CD8-positive, alpha-beta memory T cell (primary cell): ENCODE measurements around the gene CMSS1. TPM values are rescaled to one million over a fixed set of nuclear protein-coding genes. Genes with fewer than 3 reads are reported as not detected.

Experiments used
- CTCF ChIA-PET: fragments of 350-600 bp; sonication (Branson Sonifier 250); formaldehyde crosslinking; loops from one replicate; lab custom pipeline; 2021; ENCODE audit warnings: antibody characterized with exemption; lab: Charles Lee
- POLR2A ChIA-PET: fragments of 350-600 bp; sonication (Branson Sonifier 250); formaldehyde crosslinking; loops from one replicate; lab custom pipeline; 2021; ENCODE audit warnings: antibody characterized with exemption; lab: Charles Lee
- DNase-seq, 5 donors: peaks; one replicate each; pipeline versions ENCODE4 v3.0.0 to v3.0.0-alpha.2; 2020 to 2022; ENCODE audit warnings: mixed read lengths in 1 of 5
- H3K27ac ChIP-seq: one replicate; pipeline ENCODE4 v1.7.0; 2013; ENCODE audit warnings: low read depth, mild to moderate bottlenecking, low read length, moderate library complexity
- H3K27me3 ChIP-seq: 2 replicates; pipeline ENCODE4 v1.7.0; 2013; ENCODE audit warnings: low read length, mild to moderate bottlenecking; ENCODE audit not compliant: insufficient read depth, poor library complexity, severe bottlenecking
- H3K36me3 ChIP-seq: 2 replicates; pipeline ENCODE4 v1.7.0; 2013; ENCODE audit warnings: mild to moderate bottlenecking, low read length, moderate library complexity; ENCODE audit not compliant: insufficient read depth
- H3K4me1 ChIP-seq: 2 replicates; pipeline ENCODE4 v1.7.0; 2013; ENCODE audit warnings: mild to moderate bottlenecking, low read length, moderate library complexity; ENCODE audit not compliant: insufficient read depth
- H3K4me3 ChIP-seq: 2 replicates; pipeline ENCODE4 v1.7.0; 2013; ENCODE audit warnings: mild to moderate bottlenecking, low read length
- H3K9me3 ChIP-seq: 2 replicates; pipeline ENCODE4 v1.7.0; 2013; ENCODE audit warnings: mild to moderate bottlenecking, low read length
- H3K27ac Mint-ChIP-seq, 8 donors: one replicate each; pipeline ENCODE4 v1.8.0; 2020 to 2021; ENCODE audit warnings: mixed read lengths in 8 of 8, mild to moderate bottlenecking in 6 of 8, inconsistent platforms in 3 of 8, moderate library complexity in 3 of 8
- H3K27me3 Mint-ChIP-seq, 2 donors: one replicate each; pipeline ENCODE4 v1.8.0; 2020 to 2021; ENCODE audit warnings: mixed read lengths in 2 of 2, mild to moderate bottlenecking in 1 of 2, moderate library complexity in 1 of 2
- H3K36me3 Mint-ChIP-seq, 3 donors: one replicate each; pipeline ENCODE4 v1.8.0; 2020 to 2021; ENCODE audit warnings: mixed read lengths in 3 of 3, inconsistent platforms in 1 of 3, mild to moderate bottlenecking in 1 of 3
- H3K4me1 Mint-ChIP-seq, 3 donors: one replicate each; pipeline ENCODE4 v1.8.0; 2020 to 2021; ENCODE audit warnings: mixed read lengths in 3 of 3, inconsistent platforms in 1 of 3, mild to moderate bottlenecking in 1 of 3
- H3K4me3 Mint-ChIP-seq, 7 donors: one replicate each; pipeline ENCODE4 v1.8.0; 2020 to 2021; ENCODE audit warnings: mixed read lengths in 7 of 7, mild to moderate bottlenecking in 6 of 7, moderate library complexity in 4 of 7, inconsistent platforms in 2 of 7
- H3K9me3 Mint-ChIP-seq, 5 donors: one replicate each; pipeline ENCODE4 v1.8.0; 2020 to 2022; ENCODE audit warnings: mixed read lengths in 5 of 5, mild to moderate bottlenecking in 3 of 5, moderate library complexity in 2 of 5, inconsistent platforms in 1 of 5
- polyA plus RNA-seq: library from polyadenylated mRNA; unstranded; fragments of 300-500 nt; fragmentation: Illumina TruSeq; gene quantifications from one replicate; pipeline ENCODE4 v1.2.3, GENCODE V29; 2021
- total RNA-seq, 2 experiments: library from RNA; stranded (reverse); gene quantifications; one replicate each; pipeline ENCODE4 v1.2.3, GENCODE V29; 2021

CMSS1 gene
- total and polyA plus RNA-seq, 3 experiments from 2014 or later = 16.8 to 143 (median 140) TPM

DNA sequence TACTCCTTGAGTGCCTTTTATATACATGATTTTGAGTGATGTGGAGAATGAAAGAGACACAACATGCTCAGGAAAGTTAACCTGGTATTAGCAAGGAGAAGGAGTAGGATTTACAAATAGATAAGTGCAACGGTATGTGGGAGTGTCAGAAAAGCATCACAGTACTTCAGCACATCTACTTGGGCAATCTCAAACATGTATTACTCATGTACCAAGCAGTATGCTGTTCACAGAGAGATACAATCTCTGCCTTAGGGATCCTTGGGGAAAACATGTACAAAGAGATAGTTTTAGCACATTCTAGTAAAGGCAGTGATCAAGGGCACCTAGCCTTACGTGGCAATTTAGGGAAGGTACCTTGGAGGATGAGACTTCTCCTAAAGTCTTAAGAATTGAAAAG, 150.1 kb downstream of the CMSS1 start:
- Mint-ChIP-seq H3K27me3 (no peaks in the 10 kb centered on the region), H3K27ac (no peak overlapping the region), H3K4me1 (peaks cover 8 to 23% (median 10%) of the 10 kb centered on the region in 3 donors), H3K9me3 (no peaks in the 10 kb centered on the region), H3K4me3 (no peak overlapping the region), H3K36me3 (peaks cover 0 to 5% (median 1%) of the 10 kb centered on the region in 3 donors)
- H3K27ac ChIP-seq = no peak overlapping the region
- ChIA-PET POLR2A (no interaction called here), CTCF (no interaction called here)
- H3K27me3 ChIP-seq = no peaks in the 10 kb centered on the region
- H3K4me1 ChIP-seq = no peaks in the 10 kb centered on the region
- no peaks in the 10 kb centered on the region for H3K9me3 ChIP-seq
- no peak for DNase-seq
- H3K4me3 ChIP-seq = no peak overlapping the region
- H3K36me3 ChIP-seq = no peaks in the 10 kb centered on the region

DNA sequence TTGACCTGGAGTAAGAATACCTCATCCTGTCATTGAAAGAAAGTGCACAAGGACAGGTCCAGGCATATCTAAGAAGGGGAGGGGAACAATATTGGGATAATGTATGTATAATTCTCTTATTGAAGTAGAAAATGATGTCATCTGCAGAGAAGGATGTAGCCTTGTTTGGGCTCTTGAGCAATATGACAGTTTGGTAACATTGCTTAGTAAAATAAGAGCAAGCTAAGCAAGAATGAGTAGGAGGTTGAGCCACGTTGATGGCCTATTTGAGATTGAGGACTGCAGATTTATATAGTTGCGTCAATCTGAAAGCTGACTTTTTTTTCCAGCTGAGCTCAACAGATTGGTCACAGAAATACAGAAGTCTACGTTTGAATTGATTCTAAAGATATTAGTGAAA, 151.5 kb downstream of the CMSS1 start:
- Histone ChIP-seq H3K27me3 (no peaks in the 10 kb centered on the region), H3K4me1 (no peaks in the 10 kb centered on the region), H3K4me3 (no peak overlapping the region), H3K27ac (no peak overlapping the region), H3K36me3 (no peaks in the 10 kb centered on the region), H3K9me3 (no peaks in the 10 kb centered on the region)
- ChIA-PET POLR2A (no interaction called here), CTCF (no interaction called here)
- Mint-ChIP-seq H3K27ac (peak overlapping the region in 1 of 8 donors; percentile 43), H3K36me3 (peaks cover 0 to 2% (median 0%) of the 10 kb centered on the region in 3 donors), H3K9me3 (no peaks in the 10 kb centered on the region), H3K4me3 (no peak overlapping the region), H3K4me1 (peaks cover 8 to 23% (median 10%) of the 10 kb centered on the region in 3 donors), H3K27me3 (no peaks in the 10 kb centered on the region)
- no peak for DNase-seq

DNA sequence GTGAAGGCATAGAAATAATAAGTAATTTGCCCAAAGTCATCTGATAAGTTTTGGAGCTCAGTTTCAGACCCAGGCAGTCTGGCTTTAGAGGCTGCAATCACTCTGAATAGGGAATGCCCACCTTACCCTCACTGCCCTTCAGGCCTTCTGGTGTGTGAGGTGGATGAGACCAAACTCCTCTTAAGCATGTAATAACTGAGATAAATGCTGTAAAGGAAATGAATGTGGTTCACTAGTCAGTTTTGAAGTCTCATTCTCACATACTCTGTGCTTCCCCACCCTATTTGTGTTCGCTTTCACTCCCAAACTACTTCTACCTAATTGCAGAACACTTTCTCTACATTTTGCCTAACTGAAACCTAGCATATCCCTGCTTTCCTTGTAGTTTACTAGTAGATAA, 152.5 kb downstream of the CMSS1 start:
- H3K4me1 Mint-ChIP-seq = peaks cover 8 to 23% (median 10%) of the 10 kb centered on the region in 3 donors
- H3K27ac Mint-ChIP-seq = no peak overlapping the region
- Histone ChIP-seq H3K9me3 (no peaks in the 10 kb centered on the region), H3K4me3 (no peak overlapping the region), H3K4me1 (no peaks in the 10 kb centered on the region), H3K36me3 (no peaks in the 10 kb centered on the region), H3K27ac (no peak overlapping the region), H3K27me3 (no peaks in the 10 kb centered on the region)
- ChIA-PET POLR2A (no interaction called here), CTCF (no interaction called here)
- peaks cover 0 to 2% (median 0%) of the 10 kb centered on the region in 3 donors for H3K36me3 Mint-ChIP-seq
- no peaks in the 10 kb centered on the region for H3K9me3 Mint-ChIP-seq
- H3K4me3 Mint-ChIP-seq = no peak overlapping the region
- no peaks in the 10 kb centered on the region for H3K27me3 Mint-ChIP-seq
- no peak for DNase-seq

DNA sequence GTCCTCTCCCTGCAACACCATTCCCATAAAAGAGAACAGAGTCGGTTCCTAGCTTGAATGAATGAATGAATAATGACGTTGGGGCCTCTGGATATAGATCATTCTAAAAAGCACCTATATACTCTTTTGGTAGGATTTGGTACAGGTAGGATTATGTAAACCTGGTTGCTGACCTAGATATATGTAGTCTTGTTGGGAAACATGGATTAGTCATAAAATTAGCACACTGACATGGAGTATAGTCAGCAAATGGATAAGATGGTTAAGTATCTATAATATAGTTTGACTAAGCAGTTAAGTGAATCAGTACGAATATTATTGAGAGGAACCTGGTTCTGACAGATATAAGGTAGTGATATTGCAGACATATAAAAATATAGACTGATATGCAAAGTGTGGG, 154.1 kb downstream of the CMSS1 start:
- Histone ChIP-seq H3K4me3 (no peak overlapping the region), H3K9me3 (no peaks in the 10 kb centered on the region), H3K27ac (no peak overlapping the region), H3K36me3 (no peaks in the 10 kb centered on the region), H3K4me1 (no peaks in the 10 kb centered on the region), H3K27me3 (no peaks in the 10 kb centered on the region)
- no peak overlapping the region for H3K27ac Mint-ChIP-seq
- H3K27me3 Mint-ChIP-seq = no peaks in the 10 kb centered on the region
- no peak overlapping the region for H3K4me3 Mint-ChIP-seq
- DNase-seq = no peak
- H3K36me3 Mint-ChIP-seq = peaks cover 0 to 2% (median 2%) of the 10 kb centered on the region in 3 donors
- CTCF ChIA-PET = no interaction called here
- H3K9me3 Mint-ChIP-seq = no peaks in the 10 kb centered on the region
- H3K4me1 Mint-ChIP-seq = peaks cover 8 to 23% (median 10%) of the 10 kb centered on the region in 3 donors
- POLR2A ChIA-PET = no interaction called here

DNA sequence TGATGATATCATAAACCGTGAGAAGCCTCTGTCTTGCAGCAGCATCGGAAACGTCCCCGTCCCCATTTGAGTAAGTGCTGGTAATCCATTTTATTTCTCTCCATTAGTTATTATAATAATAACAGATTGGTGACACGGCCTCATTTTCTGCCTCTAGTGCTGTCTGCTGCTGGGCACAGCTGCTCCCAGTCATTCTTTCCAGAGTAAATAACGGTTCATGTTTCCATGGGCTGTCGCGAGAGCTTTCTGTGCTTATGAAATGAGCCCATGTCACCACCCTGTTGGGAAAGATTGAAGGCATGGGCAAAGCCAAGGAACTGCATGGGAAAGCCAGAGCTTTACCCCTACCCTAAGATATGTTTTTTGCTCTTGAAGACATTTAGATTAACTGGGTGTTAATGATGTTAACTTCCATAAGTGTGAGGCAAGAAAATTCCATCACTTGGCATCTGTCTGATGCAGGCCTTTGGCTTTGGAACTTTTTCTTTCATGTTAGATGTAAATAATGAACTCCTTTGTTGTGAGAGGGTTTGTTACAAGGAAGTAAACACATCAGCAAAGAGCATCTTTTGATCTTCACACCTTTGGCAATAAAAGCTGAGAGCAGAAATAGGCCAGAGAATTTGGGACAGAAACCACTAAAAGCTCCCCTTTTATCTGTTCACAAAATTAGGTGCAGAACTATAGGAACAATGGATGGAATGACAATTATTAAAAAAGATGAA, 154.9 kb downstream of the CMSS1 start:
- ChIA-PET CTCF (no interaction called here), POLR2A (no interaction called here)
- H3K27me3 ChIP-seq = no peaks in the 10 kb centered on the region
- no peaks in the 10 kb centered on the region for H3K9me3 Mint-ChIP-seq
- peaks cover 0 to 8% (median 2%) of the 10 kb centered on the region in 3 donors for H3K36me3 Mint-ChIP-seq
- DNase-seq = no peak
- H3K27ac Mint-ChIP-seq = peak overlapping the region in 1 of 8 donors; percentile 18
- no peaks in the 10 kb centered on the region for H3K27me3 Mint-ChIP-seq
- no peaks in the 10 kb centered on the region for H3K4me1 ChIP-seq
- no peak overlapping the region for H3K4me3 ChIP-seq
- no peaks in the 10 kb centered on the region for H3K9me3 ChIP-seq
- H3K36me3 ChIP-seq = no peaks in the 10 kb centered on the region
- H3K4me3 Mint-ChIP-seq = no peak overlapping the region
- peaks cover 8 to 23% (median 10%) of the 10 kb centered on the region in 3 donors for H3K4me1 Mint-ChIP-seq
- no peak overlapping the region for H3K27ac ChIP-seq

DNA sequence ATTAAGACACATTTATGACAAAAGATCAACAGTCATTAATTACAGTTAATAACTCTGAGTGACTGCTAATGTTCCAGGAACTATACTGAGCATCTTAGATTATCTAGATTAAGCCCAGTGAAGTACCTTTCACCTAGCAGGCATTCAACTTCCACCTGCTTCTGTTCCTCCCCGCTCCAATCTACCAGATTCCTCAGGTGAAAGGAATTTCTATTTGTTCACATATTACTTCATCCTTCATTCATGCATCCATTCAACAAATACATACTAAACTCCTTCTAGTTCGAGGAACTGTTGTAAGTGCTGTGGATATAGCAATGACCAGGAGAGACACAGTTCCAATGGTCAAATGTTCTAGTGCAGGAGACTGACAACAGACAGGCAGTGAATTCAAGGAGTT, 157.3 kb downstream of the CMSS1 start:
- H3K36me3 Mint-ChIP-seq = peaks cover 0 to 8% (median 0%) of the 10 kb centered on the region in 3 donors
- Histone ChIP-seq H3K9me3 (no peaks in the 10 kb centered on the region), H3K27me3 (no peaks in the 10 kb centered on the region), H3K4me1 (no peaks in the 10 kb centered on the region), H3K36me3 (no peaks in the 10 kb centered on the region), H3K27ac (no peak overlapping the region), H3K4me3 (no peak overlapping the region)
- ChIA-PET POLR2A (no interaction called here), CTCF (no interaction called here)
- H3K27me3 Mint-ChIP-seq = no peaks in the 10 kb centered on the region
- peaks cover 0 to 5% (median 2%) of the 10 kb centered on the region in 3 donors for H3K4me1 Mint-ChIP-seq
- H3K27ac Mint-ChIP-seq = no peak overlapping the region
- no peak for DNase-seq
- no peaks in the 10 kb centered on the region for H3K9me3 Mint-ChIP-seq
- no peak overlapping the region for H3K4me3 Mint-ChIP-seq

DNA sequence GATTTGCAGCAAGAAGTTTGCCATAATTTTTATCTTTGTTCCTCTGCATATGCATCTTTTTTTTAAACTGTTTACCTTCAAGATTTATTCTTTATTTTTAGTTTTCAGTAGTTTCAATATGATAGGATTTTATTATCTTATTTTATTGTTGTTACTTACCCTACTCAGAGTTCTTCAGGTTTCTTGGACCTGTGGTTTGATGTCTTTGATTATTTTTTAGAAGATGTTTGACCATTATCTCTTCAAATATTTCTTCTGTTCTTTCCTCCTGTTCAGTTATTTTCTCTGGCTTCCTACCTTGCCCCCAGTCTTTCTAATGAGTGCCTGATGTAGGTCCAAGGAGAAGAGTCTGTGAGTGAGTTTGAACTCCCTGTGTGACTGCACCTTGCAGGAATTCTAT, 158.9 kb downstream of the CMSS1 start:
- Mint-ChIP-seq H3K27me3 (no peaks in the 10 kb centered on the region), H3K36me3 (peaks cover 0 to 8% (median 0%) of the 10 kb centered on the region in 3 donors), H3K9me3 (no peaks in the 10 kb centered on the region), H3K27ac (no peak overlapping the region), H3K4me3 (no peak overlapping the region), H3K4me1 (no peaks in the 10 kb centered on the region)
- ChIA-PET CTCF (no interaction called here), POLR2A (no interaction called here)
- no peak for DNase-seq
- no peaks in the 10 kb centered on the region for H3K4me1 ChIP-seq
- no peak overlapping the region for H3K27ac ChIP-seq
- H3K9me3 ChIP-seq = no peaks in the 10 kb centered on the region
- no peaks in the 10 kb centered on the region for H3K36me3 ChIP-seq
- no peaks in the 10 kb centered on the region for H3K27me3 ChIP-seq
- H3K4me3 ChIP-seq = no peak overlapping the region

DNA sequence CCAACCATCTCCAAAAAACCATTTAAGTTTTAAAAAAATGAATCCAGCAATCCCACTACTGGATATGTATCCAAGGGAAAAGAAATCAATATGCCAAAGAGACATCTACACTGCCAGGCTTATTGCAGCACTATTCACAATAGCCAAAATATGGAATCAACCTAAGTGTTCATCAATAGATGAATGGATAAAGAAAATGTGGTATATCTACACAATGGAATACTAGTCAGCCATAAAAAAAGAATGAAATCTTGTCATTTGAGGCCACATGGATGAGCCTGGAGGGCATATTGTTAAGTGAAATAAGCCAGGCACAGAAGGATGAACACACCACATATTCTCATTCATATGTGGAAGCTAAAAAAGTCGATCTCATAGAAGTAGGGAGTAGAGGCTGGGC, 160.6 kb downstream of the CMSS1 start:
- no peaks in the 10 kb centered on the region for H3K4me1 ChIP-seq
- no peak for DNase-seq
- no peaks in the 10 kb centered on the region for H3K9me3 Mint-ChIP-seq
- H3K4me3 ChIP-seq = no peak overlapping the region
- H3K27ac ChIP-seq = no peak overlapping the region
- H3K9me3 ChIP-seq = no peaks in the 10 kb centered on the region
- no peaks in the 10 kb centered on the region for H3K27me3 ChIP-seq
- H3K4me1 Mint-ChIP-seq = no peaks in the 10 kb centered on the region
- ChIA-PET CTCF (no interaction called here), POLR2A (no interaction called here)
- no peak overlapping the region for H3K4me3 Mint-ChIP-seq
- H3K27ac Mint-ChIP-seq = no peak overlapping the region
- H3K36me3 Mint-ChIP-seq = peaks cover 0 to 8% (median 0%) of the 10 kb centered on the region in 3 donors
- no peaks in the 10 kb centered on the region for H3K36me3 ChIP-seq
- H3K27me3 Mint-ChIP-seq = no peaks in the 10 kb centered on the region
